Measurements from ENCODE around the gene ADCY9.

ADCY9 gene

GRCh38 chr16:4120176-4120575 is 3.9 kb upstream of the ADCY9 start:
- H3K4me3 ChIP-seq (ENCODE audit: low read depth, low read length) = no peak overlapping the region
- TF ChIP-seq CTCF (IDR thresholded peaks at IDR 0.05; ENCODE audit: low read depth, low read length) = no peak

- peak overlapping the region; percentile 56; the same call in 1 of the 2 replicates for H3K4me3 ChIP-seq (ENCODE audit: low read depth, low read length)
- TF ChIP-seq CTCF (IDR thresholded peaks at IDR 0.05; ENCODE audit: low read depth, low read length) = no peak
These were observed 972 bp upstream of the ADCY9 start for GRCh38 chr16:4117250-4117578.

GRCh38 chr16:4115949-4116318 is 308 bp downstream of the ADCY9 start:
- no peak for TF ChIP-seq CTCF (IDR thresholded peaks at IDR 0.05; ENCODE audit: low read depth, low read length)
- peak overlapping the region; percentile 67 for H3K4me3 ChIP-seq (ENCODE audit: low read depth, low read length)

GRCh38 chr16:4115209-4115948 is 863 bp downstream of the ADCY9 start:
- H3K4me3 ChIP-seq (ENCODE audit: low read depth, low read length) = peak overlapping the region; percentile 67
- TF ChIP-seq CTCF (IDR thresholded peaks at IDR 0.05; ENCODE audit: low read depth, low read length) = no peak

- H3K4me3 ChIP-seq (ENCODE audit: low read depth, low read length) = peak overlapping the region; percentile 67
- TF ChIP-seq CTCF (IDR thresholded peaks at IDR 0.05; ENCODE audit: low read depth, low read length) = no peak
These were observed 1.7 kb downstream of the ADCY9 start for GRCh38 chr16:4114257-4115208.

- no peak for TF ChIP-seq CTCF (IDR thresholded peaks at IDR 0.05; ENCODE audit: low read depth, low read length)
- H3K4me3 ChIP-seq (ENCODE audit: low read depth, low read length) = peak overlapping the region; percentile 57
These were observed 2.6 kb downstream of the ADCY9 start for GRCh38 chr16:4113358-4114256.
